ENCODE measurements around the gene RANBP9.

- TF ChIP-seq CTCF (IDR thresholded peaks at IDR 0.05) (no peak), EP300 (IDR thresholded peaks at IDR 0.05) (no peak), POLR2A (IDR thresholded peaks at IDR 0.05; ENCODE audit: low read depth) (no peak)
Observed at GRCh38 chr6:13573669-13574110, 137.9 kb downstream of the RANBP9 start.

All from esophagus muscularis mucosa (tissue), 4 donors.